ENCODE data around the gene OAS2. TPM values are rescaled to one million over a fixed set of nuclear protein-coding genes. Genes with fewer than 3 reads are reported as not detected.
"Not testable (repeated sequence)": the region's sequence is repeated elsewhere in the genome, so short reads cannot be mapped to it uniquely, and the experiment has no call there.

Gene OAS2
- total RNA-seq, 1 donor from 2014 or later, result 0.41 TPM

GRCh38 chr12:112986291-112986800 is 8.0 kb downstream of the OAS2 start:
- H3K4me3 Mint-ChIP-seq (ENCODE audit: unreplicated experiment), result no peak overlapping the region
- H3K36me3 Mint-ChIP-seq (ENCODE audit: low read depth, unreplicated experiment), result no peaks in the 10 kb centered on the region
- no peak for TF ChIP-seq CTCF (IDR thresholded peaks at IDR 0.05; ENCODE audit: unreplicated experiment)
- H3K27ac Mint-ChIP-seq (ENCODE audit: unreplicated experiment), result no peak overlapping the region
- H3K27me3 Mint-ChIP-seq (ENCODE audit: unreplicated experiment), result peaks cover 1% of the 10 kb centered on the region
- no peak for DNase-seq (ENCODE audit: low spot score)
- H3K4me1 Mint-ChIP-seq (ENCODE audit: unreplicated experiment), result no peaks in the 10 kb centered on the region
- no peaks in the 10 kb centered on the region for H3K9me3 Mint-ChIP-seq (ENCODE audit: unreplicated experiment)

- no peaks in the 10 kb centered on the region for H3K9me3 Mint-ChIP-seq (ENCODE audit: unreplicated experiment)
- DNase-seq (ENCODE audit: low spot score), result no peak
- no peak for TF ChIP-seq CTCF (IDR thresholded peaks at IDR 0.05; ENCODE audit: unreplicated experiment)
- peaks cover 1% of the 10 kb centered on the region for H3K27me3 Mint-ChIP-seq (ENCODE audit: unreplicated experiment)
- H3K36me3 Mint-ChIP-seq (ENCODE audit: low read depth, unreplicated experiment), result no peaks in the 10 kb centered on the region
- no peaks in the 10 kb centered on the region for H3K4me1 Mint-ChIP-seq (ENCODE audit: unreplicated experiment)
- H3K4me3 Mint-ChIP-seq (ENCODE audit: unreplicated experiment), result no peak overlapping the region
- H3K27ac Mint-ChIP-seq (ENCODE audit: unreplicated experiment), result no peak overlapping the region
Observed at GRCh38 chr12:112987561-112987960, 9.2 kb downstream of the OAS2 start.

GRCh38 chr12:112988224-112988623 is 9.9 kb downstream of the OAS2 start:
- H3K4me3 Mint-ChIP-seq (ENCODE audit: unreplicated experiment), result no peak overlapping the region
- TF ChIP-seq CTCF (IDR thresholded peaks at IDR 0.05; ENCODE audit: unreplicated experiment), result no peak
- no peaks in the 10 kb centered on the region for H3K9me3 Mint-ChIP-seq (ENCODE audit: unreplicated experiment)
- no peaks in the 10 kb centered on the region for H3K36me3 Mint-ChIP-seq (ENCODE audit: low read depth, unreplicated experiment)
- no peak for DNase-seq (ENCODE audit: low spot score)
- peaks cover 1% of the 10 kb centered on the region for H3K27me3 Mint-ChIP-seq (ENCODE audit: unreplicated experiment)
- no peaks in the 10 kb centered on the region for H3K4me1 Mint-ChIP-seq (ENCODE audit: unreplicated experiment)
- no peak overlapping the region for H3K27ac Mint-ChIP-seq (ENCODE audit: unreplicated experiment)

GRCh38 chr12:112988823-112989385 is 10.6 kb downstream of the OAS2 start:
- not testable (repeated sequence) for H3K27ac Mint-ChIP-seq (ENCODE audit: unreplicated experiment); H3K4me1 Mint-ChIP-seq (ENCODE audit: unreplicated experiment); DNase-seq (ENCODE audit: low spot score); H3K27me3 Mint-ChIP-seq (ENCODE audit: unreplicated experiment); H3K9me3 Mint-ChIP-seq (ENCODE audit: unreplicated experiment); H3K36me3 Mint-ChIP-seq (ENCODE audit: low read depth, unreplicated experiment); H3K4me3 Mint-ChIP-seq (ENCODE audit: unreplicated experiment)

GRCh38 chr12:112989806-112990205 is 11.5 kb downstream of the OAS2 start:
- Mint-ChIP-seq H3K9me3 (ENCODE audit: unreplicated experiment) (no peaks in the 10 kb centered on the region), H3K4me1 (ENCODE audit: unreplicated experiment) (no peaks in the 10 kb centered on the region), H3K27me3 (ENCODE audit: unreplicated experiment) (peaks cover 1% of the 10 kb centered on the region), H3K27ac (ENCODE audit: unreplicated experiment) (no peak overlapping the region), H3K4me3 (ENCODE audit: unreplicated experiment) (no peak overlapping the region), H3K36me3 (ENCODE audit: low read depth, unreplicated experiment) (no peaks in the 10 kb centered on the region)
- no peak for DNase-seq (ENCODE audit: low spot score)
- no peak for TF ChIP-seq CTCF (IDR thresholded peaks at IDR 0.05; ENCODE audit: unreplicated experiment)

Data from endothelial cell (in vitro differentiated cells).